ENCODE data around the gene CLSTN2.

Gene CLSTN2

DNA sequence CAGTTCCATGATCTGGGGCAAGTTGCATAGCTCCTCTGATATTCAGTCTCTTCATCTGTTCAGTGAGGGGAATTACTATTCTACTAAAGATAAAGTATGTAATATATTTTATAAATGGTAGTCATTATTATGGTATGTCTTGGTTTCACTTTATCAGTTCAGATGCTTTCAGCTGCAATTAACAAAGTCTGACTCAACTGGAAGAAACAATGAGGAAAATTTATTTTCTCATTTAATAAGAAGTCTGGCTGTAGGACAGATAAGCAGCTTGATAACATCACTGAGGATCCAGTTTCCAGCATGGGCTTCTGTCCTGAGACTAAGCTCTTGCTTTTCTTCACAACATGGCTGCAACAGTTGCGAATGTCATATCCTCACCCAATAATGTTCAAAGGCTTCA is 388.6 kb downstream of the CLSTN2 start:
- DNase-seq (ENCODE audit: low read depth, low spot score) = no peak
- in situ Hi-C loops (cut with HindIII; ENCODE audit: low sequenced_read_pairs) = no loop called here
- TF ChIP-seq, protein P1, sequence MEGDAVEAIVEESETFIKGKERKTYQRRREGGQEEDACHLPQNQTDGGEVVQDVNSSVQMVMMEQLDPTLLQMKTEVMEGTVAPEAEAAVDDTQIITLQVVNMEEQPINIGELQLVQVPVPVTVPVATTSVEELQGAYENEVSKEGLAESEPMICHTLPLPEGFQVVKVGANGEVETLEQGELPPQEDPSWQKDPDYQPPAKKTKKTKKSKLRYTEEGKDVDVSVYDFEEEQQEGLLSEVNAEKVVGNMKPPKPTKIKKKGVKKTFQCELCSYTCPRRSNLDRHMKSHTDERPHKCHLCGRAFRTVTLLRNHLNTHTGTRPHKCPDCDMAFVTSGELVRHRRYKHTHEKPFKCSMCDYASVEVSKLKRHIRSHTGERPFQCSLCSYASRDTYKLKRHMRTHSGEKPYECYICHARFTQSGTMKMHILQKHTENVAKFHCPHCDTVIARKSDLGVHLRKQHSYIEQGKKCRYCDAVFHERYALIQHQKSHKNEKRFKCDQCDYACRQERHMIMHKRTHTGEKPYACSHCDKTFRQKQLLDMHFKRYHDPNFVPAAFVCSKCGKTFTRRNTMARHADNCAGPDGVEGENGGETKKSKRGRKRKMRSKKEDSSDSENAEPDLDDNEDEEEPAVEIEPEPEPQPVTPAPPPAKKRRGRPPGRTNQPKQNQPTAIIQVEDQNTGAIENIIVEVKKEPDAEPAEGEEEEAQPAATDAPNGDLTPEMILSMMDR (IDR thresholded peaks at IDR 0.05; ENCODE audit: low read depth, low read length) = no peak
- no peak overlapping the region for H3K4me3 ChIP-seq (ENCODE audit: low read depth, low read length)

DNA sequence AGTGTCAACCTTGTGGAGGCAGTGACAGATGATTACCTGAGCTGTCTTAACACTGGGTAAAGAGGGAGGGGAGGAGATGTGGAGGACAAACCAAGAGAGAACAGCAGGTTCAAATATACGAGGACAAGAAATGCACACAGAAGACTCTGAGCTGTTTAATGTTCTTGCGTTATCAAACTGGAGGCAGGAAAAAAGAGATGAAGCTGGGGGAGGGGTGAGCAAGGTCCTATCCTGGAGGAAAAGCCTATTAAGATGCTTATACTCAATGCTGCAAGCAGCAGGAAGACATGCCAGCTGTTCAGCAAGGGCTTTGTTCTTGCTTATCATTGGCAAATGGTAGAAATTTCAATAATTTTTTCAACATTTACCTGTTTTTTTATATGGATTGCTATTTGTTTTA is 397.1 kb downstream of the CLSTN2 start:
- no peak for DNase-seq (ENCODE audit: low read depth, low spot score)
- in situ Hi-C loops (cut with HindIII; ENCODE audit: low sequenced_read_pairs) = no loop called here
- TF ChIP-seq, protein P1 (IDR thresholded peaks at IDR 0.05; ENCODE audit: low read depth, low read length) = no peak
- no peak overlapping the region for H3K4me3 ChIP-seq (ENCODE audit: low read depth, low read length)

DNA sequence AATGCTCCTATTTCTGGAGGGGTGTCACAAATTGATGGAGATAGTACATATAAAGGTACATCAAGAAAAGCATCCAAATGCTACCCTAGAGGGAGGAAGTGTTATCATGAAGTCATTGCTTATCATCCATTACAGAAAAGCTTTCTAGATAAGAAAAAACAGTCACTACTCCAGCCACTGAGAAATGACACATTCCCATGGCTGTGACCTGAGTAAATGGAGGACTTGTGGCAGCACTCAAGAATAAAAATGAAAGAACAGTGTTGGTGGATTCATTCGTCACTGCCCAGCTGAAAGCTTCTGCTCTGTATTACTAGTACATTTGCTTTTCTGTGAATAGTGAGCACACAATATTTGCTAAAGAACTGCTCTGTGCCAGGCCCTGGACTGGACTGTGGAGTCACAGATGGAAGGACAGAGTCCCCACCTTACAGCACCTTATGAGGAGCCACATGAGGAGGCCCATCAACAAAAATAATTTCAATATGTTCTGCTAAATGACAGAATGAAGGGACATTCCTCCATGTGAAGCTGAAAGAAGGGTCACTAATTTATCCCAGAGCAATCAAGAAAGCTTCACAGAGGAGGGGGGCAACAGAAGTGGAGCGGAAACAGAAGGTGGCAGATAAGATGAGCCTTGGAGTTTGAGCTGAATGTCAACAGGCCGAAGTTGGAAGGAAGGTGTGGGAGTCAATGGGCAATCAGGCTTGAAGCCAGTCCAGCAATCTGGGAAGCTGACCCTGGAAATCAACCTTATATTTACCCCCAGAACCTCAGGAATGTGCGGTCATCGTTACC is 399.3 kb downstream of the CLSTN2 start:
- TF ChIP-seq, protein P1 (IDR thresholded peaks at IDR 0.05; ENCODE audit: low read depth, low read length) = no peak
- in situ Hi-C loops (cut with HindIII; ENCODE audit: low sequenced_read_pairs) = no loop called here
- no peak overlapping the region for H3K4me3 ChIP-seq (ENCODE audit: low read depth, low read length)
- no peak for DNase-seq (ENCODE audit: low read depth, low spot score)

DNA sequence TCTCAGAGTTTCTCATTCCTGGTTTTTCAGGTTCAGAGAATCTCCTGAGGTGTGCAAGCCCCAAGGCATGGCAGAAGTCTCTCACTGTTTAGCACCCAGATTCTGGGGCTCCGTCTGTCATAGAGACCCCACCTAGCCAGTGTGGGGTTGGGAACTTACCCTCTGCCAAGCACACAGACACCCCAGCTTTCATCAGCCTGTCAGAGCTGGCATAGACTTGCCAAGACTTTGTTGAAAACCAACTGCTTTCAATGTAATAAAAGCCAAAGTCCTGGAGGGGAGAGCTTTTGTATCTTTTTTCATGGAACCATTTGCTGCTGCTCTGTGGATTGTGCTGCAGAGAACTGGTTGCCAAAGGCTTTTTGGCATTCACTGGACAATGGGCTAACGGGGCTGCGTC is 401.5 kb downstream of the CLSTN2 start:
- in situ Hi-C loops (cut with HindIII; ENCODE audit: low sequenced_read_pairs) = no loop called here
- no peak for DNase-seq (ENCODE audit: low read depth, low spot score)

DNA sequence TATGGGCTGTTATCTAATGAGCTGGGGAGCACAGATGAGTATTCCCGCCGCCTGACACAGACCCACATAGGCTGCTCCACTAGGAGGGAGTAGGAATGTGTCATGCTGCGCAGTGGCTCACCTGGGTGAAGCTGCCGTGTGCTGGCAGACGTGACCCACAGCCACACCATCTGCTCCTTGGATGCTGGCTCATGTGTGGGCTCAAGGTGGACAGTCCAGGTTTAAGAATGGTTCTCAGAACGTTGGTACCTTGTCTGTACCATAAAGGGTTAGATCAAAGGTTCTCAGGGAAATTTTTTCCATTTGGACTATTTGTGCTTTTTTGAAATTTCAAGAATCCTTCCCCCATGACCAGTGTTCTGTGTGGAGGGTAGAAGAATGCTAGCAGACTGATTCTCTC is 403.9 kb downstream of the CLSTN2 start:
- DNase-seq (ENCODE audit: low read depth, low spot score) = no peak
- in situ Hi-C loops (cut with HindIII; ENCODE audit: low sequenced_read_pairs) = no loop called here
- H3K4me3 ChIP-seq (ENCODE audit: low read depth, low read length) = no peak overlapping the region
- TF ChIP-seq, protein P1 (IDR thresholded peaks at IDR 0.05; ENCODE audit: low read depth, low read length) = no peak

More for the DNA sequence above, 401.5 kb downstream of the CLSTN2 start:
- TF ChIP-seq, protein P1 (IDR thresholded peaks at IDR 0.05; ENCODE audit: low read depth, low read length) = no peak
- no peak overlapping the region for H3K4me3 ChIP-seq (ENCODE audit: low read depth, low read length)

DNA sequence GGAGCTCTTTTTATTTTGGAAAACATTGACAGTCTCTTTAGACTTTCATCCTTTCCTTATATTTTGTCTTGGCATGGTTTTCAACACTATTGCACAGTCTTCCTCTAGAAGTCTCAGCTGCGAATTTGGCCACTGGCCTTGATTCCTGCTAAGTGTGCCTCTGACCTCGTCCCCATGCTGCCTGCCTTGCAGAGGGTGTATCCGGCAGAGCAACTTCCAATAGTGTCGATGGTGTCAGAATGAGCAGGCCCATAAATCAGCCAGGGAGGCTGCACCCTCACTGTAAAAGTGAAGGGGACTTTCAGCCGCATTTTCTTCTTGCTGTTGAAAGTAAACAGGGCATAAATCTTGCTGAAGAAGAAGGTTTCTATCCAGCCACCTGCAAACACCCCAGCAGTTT is 406.2 kb downstream of the CLSTN2 start:
- in situ Hi-C loops (cut with HindIII; ENCODE audit: low sequenced_read_pairs) = no loop called here
- H3K4me3 ChIP-seq (ENCODE audit: low read depth, low read length) = no peak overlapping the region
- TF ChIP-seq, protein P1 (IDR thresholded peaks at IDR 0.05; ENCODE audit: low read depth, low read length) = no peak
- no peak for DNase-seq (ENCODE audit: low read depth, low spot score)

Data from astrocyte of the spinal cord (primary cell).